Muscle layer of duodenum (tissue), 2 donors: ENCODE results near the gene DPRX.

Source experiments
- H3K27ac ChIP-seq: one replicate; pipeline ENCODE4 v1.7.0; 2013; ENCODE audit warnings: mild to moderate bottlenecking, low read length
- H3K27me3 ChIP-seq: one replicate; pipeline ENCODE4 v1.7.0; 2013; ENCODE audit warnings: low read depth, mild to moderate bottlenecking, control low read depth, low read length
- H3K36me3 ChIP-seq, 2 donors: one replicate each; pipeline ENCODE4 v1.7.0; 2013; ENCODE audit warnings: low read length in 2 of 2, control low read depth in 1 of 2, mild to moderate bottlenecking in 1 of 2; ENCODE audit not compliant: insufficient read depth in 2 of 2, control insufficient read depth in 1 of 2
- H3K4me1 ChIP-seq, 2 donors: one replicate each; pipeline ENCODE4 v1.7.0; 2013; ENCODE audit warnings: low read length in 2 of 2, mild to moderate bottlenecking in 2 of 2, control low read depth in 1 of 2, moderate library complexity in 1 of 2; ENCODE audit not compliant: insufficient read depth in 2 of 2, control insufficient read depth in 1 of 2
- H3K4me3 ChIP-seq, 2 donors: one replicate each; pipeline ENCODE4 v1.7.0; 2013; ENCODE audit warnings: low read length in 2 of 2, low read depth in 1 of 2, mild to moderate bottlenecking in 1 of 2
- H3K9me3 ChIP-seq, 2 donors: one replicate each; pipeline ENCODE4 v1.7.0; 2013; ENCODE audit warnings: low read length in 2 of 2, control low read depth in 1 of 2, mild to moderate bottlenecking in 1 of 2; ENCODE audit not compliant: control insufficient read depth in 1 of 2
- donor health status: healthy.

Gene DPRX, protein sequence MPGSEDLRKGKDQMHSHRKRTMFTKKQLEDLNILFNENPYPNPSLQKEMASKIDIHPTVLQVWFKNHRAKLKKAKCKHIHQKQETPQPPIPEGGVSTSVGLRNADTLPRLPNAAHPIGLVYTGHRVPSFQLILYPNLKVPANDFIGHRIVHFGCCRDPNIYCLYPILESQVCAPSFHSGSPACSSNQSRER

DNA sequence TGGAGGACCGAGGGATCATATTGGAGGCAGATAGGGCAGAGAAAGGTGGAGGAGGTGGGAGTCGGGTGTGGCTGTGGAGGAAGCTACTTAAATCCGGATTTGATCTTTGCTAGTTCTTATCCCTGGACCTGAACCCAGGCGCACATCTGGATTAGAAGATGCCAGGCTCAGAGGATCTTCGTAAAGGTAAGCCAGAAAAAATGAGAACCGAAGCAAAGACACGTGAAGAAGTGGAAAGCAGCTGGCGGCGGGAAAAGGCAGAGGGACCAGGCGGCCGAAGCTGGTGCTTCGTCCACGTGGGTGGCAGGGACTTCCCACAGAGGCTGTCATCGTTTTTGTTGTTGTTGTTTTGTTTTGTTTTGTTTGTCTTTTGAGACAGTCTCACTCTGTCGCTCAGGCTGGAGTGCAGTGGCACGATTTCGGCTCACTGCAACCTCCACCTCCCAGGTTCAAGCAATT, at the start of gene DPRX:
TSS of gene DPRX (plus strand) at position 51 of the 459 bp plus-strand sequence. CDS start at position 159, 108 bp downstream.
- H3K9me3 ChIP-seq: no peaks in the 10 kb centered on the region
- H3K36me3 ChIP-seq: no peaks in the 10 kb centered on the region
- H3K27me3 ChIP-seq: no peaks in the 10 kb centered on the region
- H3K4me3 ChIP-seq: no peak within 1 kb of the TSS
- no peaks in the 10 kb centered on the region for H3K4me1 ChIP-seq
- no peak within 1 kb of the TSS for H3K27ac ChIP-seq

DNA sequence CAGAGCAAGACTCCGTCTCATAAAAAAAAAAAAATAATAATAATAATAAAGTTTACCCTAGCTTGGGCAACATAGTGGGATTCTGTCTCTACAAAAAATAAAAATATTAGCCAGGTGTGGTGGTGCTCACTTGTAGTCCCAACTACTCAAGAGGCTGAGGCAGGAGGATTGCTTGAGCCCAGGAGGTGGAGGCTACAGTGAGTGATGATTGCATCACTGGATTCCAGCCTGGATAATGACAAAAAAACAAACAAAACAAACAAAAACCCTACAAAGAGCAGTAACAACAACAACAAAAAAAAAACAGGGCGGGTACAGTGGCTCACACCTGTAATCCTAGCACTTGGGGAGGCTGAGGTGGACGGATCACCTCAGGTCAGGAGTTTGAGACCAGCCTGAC, 48.6 kb upstream of the DPRX start:
- H3K4me3 ChIP-seq: no peak overlapping the region
- H3K4me1 ChIP-seq: no peaks in the 10 kb centered on the region
- H3K27me3 ChIP-seq: no peaks in the 10 kb centered on the region
- no peak overlapping the region for H3K27ac ChIP-seq
- peaks cover under 1 to 7% of the 10 kb centered on the region in 2 donors for H3K36me3 ChIP-seq
- peaks cover 0 to 4% of the 10 kb centered on the region in 2 donors for H3K9me3 ChIP-seq

DNA sequence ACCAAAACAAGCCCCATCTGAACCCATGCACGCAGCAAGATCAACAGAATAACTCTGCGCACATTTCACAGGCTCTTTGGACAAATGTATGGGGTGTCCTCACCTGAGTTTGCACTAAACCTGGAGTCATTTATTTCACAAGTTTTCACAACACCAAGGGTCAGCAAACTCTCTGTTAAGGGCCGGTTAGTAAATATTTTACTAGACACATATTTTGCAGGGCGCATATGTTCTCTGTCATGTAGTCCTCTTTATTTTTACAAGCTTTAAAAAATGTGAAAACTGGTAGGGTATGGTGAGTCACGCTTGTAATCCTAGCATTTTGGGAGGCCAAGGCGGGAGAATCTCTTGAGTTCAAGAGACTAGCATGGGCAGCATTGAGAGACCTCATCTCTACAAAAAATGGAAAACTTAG, 45.5 kb upstream of the DPRX start:
- H3K4me1 ChIP-seq: no peaks in the 10 kb centered on the region
- H3K27ac ChIP-seq: no peak overlapping the region
- no peak overlapping the region for H3K4me3 ChIP-seq
- H3K9me3 ChIP-seq: peaks cover 0 to under 1% of the 10 kb centered on the region in 2 donors
- no peaks in the 10 kb centered on the region for H3K27me3 ChIP-seq
- no peaks in the 10 kb centered on the region for H3K36me3 ChIP-seq

DNA sequence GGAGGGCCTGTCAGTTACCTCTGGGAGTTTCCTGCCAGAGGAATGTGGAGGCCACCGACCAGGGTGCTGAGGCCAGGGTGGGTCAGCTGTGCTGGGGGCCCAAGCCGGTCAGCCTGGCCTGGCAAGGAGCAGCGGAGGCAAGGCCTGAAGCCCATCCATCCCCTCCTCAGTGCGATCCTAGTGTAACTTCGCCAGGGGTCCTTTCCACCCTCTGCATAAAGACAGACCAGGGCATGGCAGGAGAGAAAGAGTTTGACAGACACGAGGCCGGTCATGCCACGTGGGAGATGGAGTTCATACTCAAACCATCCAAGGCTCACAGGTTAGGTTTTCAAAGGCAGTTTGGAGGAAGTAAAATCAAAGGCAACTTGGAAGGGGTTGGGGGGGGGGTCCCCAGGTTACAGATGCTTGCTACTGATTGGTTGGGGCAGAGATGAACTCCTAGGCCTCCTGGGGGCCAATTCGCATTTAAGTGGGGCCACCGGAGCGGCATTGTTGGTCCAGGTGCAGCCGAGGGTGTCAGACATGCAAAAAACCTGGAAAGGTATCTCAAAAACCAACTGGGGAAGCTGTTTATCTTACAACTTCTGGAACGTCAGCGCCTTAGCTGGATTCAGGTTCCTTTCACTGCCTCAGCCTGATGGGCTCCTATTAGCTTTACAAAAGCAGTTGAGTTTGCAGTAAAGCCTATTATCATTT, 36.8 kb upstream of the DPRX start:
- no peak overlapping the region for H3K27ac ChIP-seq
- H3K36me3 ChIP-seq: no peaks in the 10 kb centered on the region
- H3K4me3 ChIP-seq: no peak overlapping the region
- H3K4me1 ChIP-seq: no peaks in the 10 kb centered on the region
- H3K9me3 ChIP-seq: no peaks in the 10 kb centered on the region
- no peaks in the 10 kb centered on the region for H3K27me3 ChIP-seq

DNA sequence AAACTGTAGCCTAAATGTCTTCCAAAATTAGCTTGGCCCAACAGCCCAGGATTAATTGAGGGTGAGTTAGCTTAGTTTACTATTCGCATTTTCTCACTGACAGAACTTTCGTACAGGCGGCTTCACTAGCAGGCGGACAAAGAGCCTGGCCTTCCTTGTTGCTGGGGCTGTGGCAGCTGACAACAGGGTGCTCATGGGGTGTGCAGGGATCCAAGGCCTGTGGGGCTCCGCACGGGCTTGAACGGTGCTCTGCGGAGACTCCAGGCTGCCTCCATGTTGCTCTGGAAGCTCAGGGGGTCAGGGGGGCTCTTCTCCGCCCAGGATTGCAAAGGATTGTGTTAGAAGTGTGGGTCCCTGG, 36.3 kb upstream of the DPRX start:
- Histone ChIP-seq H3K4me1 (no peaks in the 10 kb centered on the region), H3K9me3 (no peaks in the 10 kb centered on the region), H3K36me3 (no peaks in the 10 kb centered on the region), H3K27me3 (no peaks in the 10 kb centered on the region), H3K4me3 (no peak overlapping the region), H3K27ac (no peak overlapping the region)

DNA sequence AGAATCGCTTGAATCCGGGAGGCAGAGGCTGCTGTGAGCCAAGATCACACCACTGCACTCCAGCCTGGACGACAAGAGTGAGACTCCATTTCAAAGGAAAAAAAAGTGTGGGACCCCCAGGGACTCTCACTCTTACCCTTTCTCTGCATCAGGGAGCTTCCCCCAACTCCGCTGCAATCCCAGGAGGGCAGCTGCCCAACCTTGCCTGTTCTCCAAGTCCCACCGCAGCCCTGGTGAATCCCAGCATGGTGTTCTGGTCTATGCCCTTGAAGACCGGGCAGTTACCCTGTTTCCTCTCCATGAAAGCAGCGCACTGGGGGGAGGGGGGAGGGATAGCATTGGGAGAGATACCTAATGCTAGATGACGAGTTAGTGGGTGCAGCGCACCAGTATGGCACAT, 35.7 kb upstream of the DPRX start:
- H3K9me3 ChIP-seq: no peaks in the 10 kb centered on the region
- no peaks in the 10 kb centered on the region for H3K36me3 ChIP-seq
- H3K4me1 ChIP-seq: no peaks in the 10 kb centered on the region
- no peaks in the 10 kb centered on the region for H3K27me3 ChIP-seq
- H3K27ac ChIP-seq: no peak overlapping the region
- no peak overlapping the region for H3K4me3 ChIP-seq

DNA sequence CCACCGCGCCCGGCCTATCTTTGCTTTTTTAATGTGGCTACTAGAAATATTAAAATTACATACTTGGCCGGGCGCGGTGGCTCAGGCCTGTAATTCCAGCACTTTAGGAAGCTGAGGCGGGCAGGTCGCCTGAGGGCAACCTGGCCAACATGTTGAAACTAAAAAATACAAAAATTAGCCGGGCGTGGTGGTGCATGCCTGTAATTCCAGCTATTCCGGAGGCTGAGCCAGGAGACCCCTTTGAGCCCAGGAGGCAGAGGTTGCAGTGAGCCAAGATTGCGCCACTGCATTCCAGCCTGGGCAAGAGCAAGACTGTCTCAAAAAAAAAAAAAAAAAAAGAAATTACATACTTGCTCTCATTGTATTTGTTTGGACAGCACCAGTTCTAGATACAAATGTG, 34.8 kb upstream of the DPRX start:
- no peak overlapping the region for H3K27ac ChIP-seq
- H3K9me3 ChIP-seq: no peaks in the 10 kb centered on the region
- no peaks in the 10 kb centered on the region for H3K4me1 ChIP-seq
- H3K27me3 ChIP-seq: no peaks in the 10 kb centered on the region
- H3K36me3 ChIP-seq: no peaks in the 10 kb centered on the region
- no peak overlapping the region for H3K4me3 ChIP-seq

DNA sequence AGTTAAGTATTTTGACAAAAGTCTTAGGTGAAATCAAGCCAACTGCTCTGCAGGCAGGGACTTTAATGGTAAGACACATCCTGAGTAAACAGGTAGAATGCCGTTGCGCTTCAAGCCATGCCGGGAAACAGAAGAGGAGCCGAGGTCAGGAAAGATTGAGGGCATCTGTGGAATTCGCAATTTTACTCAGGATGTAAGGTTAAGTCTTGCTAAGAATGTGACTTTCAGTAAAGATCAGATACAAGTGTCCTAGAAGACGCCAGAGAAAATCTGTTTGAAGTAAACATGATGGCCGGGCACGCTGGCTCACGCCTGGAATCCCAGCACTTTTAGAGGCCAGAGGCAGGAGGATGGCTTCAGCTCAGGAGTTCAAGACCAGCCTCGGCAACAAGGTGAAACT, 33.4 kb upstream of the DPRX start:
- Histone ChIP-seq H3K36me3 (no peaks in the 10 kb centered on the region), H3K27ac (no peak overlapping the region), H3K9me3 (no peaks in the 10 kb centered on the region), H3K4me3 (no peak overlapping the region), H3K4me1 (no peaks in the 10 kb centered on the region), H3K27me3 (no peaks in the 10 kb centered on the region)

DNA sequence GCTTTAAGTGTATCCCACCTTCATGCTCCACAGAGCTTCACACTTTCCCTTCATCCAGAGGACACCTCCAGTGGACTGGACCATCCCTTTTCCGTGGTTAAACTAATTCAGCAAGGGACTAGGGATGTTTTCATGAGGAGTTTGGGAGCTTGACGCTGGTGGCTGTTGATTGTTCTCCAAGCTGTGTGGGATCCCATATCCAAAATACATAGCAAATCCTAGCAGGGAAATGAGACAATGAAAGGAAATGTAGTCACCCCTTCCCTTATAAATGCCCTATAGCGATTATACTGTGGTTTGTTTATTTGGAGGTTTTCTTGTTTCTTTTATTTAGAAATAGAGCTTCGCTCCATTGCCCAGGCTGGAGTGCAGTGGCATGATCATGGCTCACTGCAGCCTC, 31.6 kb upstream of the DPRX start:
- Histone ChIP-seq H3K27ac (no peak overlapping the region), H3K9me3 (no peaks in the 10 kb centered on the region), H3K27me3 (no peaks in the 10 kb centered on the region), H3K4me3 (no peak overlapping the region), H3K36me3 (no peaks in the 10 kb centered on the region), H3K4me1 (no peaks in the 10 kb centered on the region)

DNA sequence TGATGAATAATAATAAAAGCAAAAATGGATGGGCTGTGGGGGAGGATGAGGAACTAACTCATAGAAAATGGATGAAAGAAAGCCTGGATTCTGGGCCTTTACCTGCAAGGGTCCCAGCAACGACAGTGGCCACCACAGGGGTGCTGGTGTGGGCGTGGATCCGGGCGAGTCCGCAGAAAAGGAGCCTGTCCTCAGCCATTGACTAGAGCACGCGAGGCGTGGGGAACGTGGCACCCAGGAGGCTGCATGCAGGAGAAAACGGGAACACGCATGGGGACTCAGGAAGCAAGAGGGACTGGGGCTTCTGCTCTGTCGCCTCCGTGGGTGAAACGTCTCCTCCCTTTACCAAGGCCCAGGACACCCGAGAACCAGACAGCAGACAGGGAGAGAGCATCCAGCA, 25.8 kb upstream of the DPRX start:
- H3K4me1 ChIP-seq: no peaks in the 10 kb centered on the region
- no peaks in the 10 kb centered on the region for H3K36me3 ChIP-seq
- H3K4me3 ChIP-seq: no peak overlapping the region
- H3K9me3 ChIP-seq: no peaks in the 10 kb centered on the region
- H3K27ac ChIP-seq: no peak overlapping the region
- no peaks in the 10 kb centered on the region for H3K27me3 ChIP-seq

DNA sequence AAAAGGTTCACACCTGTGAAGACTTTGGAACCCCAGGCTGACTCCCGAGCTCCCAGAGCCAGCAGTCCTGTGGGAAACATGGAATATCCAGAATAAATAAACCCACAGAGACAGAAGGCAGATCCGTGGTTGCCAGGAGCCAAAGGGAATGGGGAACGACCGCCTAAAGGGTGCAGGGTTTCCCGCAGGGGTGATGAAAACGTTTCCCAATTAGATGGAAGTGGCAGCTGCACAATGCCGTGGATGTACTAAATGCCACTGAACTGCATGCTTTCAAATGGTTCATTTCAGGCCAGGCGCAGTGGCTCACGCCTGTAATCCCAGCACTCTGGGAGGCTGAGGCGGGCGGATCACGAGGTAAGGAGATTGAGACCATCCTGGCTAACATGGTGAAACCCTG, 23.4 kb upstream of the DPRX start:
- Histone ChIP-seq H3K4me1 (no peaks in the 10 kb centered on the region), H3K4me3 (no peak overlapping the region), H3K27ac (no peak overlapping the region), H3K9me3 (no peaks in the 10 kb centered on the region), H3K36me3 (no peaks in the 10 kb centered on the region), H3K27me3 (no peaks in the 10 kb centered on the region)
